ENCODE measurements around the gene GANAB.
A peak's percentile ranks its signal among the peaks of the same experiment; 100 is the strongest.
"Not testable (repeated sequence)": the region's sequence is repeated elsewhere in the genome, so short reads cannot be mapped to it uniquely, and the experiment has no call there.

Gene GANAB

GRCh38 chr11:62644220-62644619 lies 2.2 kb downstream of the GANAB start:
- DNase-seq (ENCODE audit: low read depth, low spot score), result no peak
- H3K4me3 ChIP-seq (ENCODE audit: low read length), result no peak overlapping the region

GRCh38 chr11:62632492-62632891 lies 13.9 kb downstream of the GANAB start:
- no peak overlapping the region for H3K4me3 ChIP-seq (ENCODE audit: low read length)
- DNase-seq (ENCODE audit: low read depth, low spot score), result no peak

- H3K4me3 ChIP-seq (ENCODE audit: low read length), result no peak overlapping the region
- no peak for DNase-seq (ENCODE audit: low read depth, low spot score)
Observed at GRCh38 chr11:62627713-62628112, 18.7 kb downstream of the GANAB start.

GRCh38 chr11:62622476-62623089 lies 23.8 kb downstream of the GANAB start:
- no peak for DNase-seq (ENCODE audit: low read depth, low spot score)
- no peak overlapping the region for H3K4me3 ChIP-seq (ENCODE audit: low read length)

GRCh38 chr11:62621567-62622470 lies 24.6 kb downstream of the GANAB start, which contains the start of gene B3GAT3:
TSS of gene B3GAT3 (minus strand) at chr11:62621986. CDS start at chr11:62621947, 39 bp downstream.
- peak within 1 kb of the TSS; percentile 67 for H3K4me3 ChIP-seq (ENCODE audit: low read length)
- DNase-seq (ENCODE audit: low read depth, low spot score), result peak; percentile 92

- H3K4me3 ChIP-seq (ENCODE audit: low read length), result peak overlapping the region; percentile 67
- DNase-seq (ENCODE audit: low read depth, low spot score), result no peak
Observed at GRCh38 chr11:62621027-62621566, 25.3 kb downstream of the GANAB start.

- DNase-seq (ENCODE audit: low read depth, low spot score); H3K4me3 ChIP-seq (ENCODE audit: low read length): not testable (repeated sequence)
Observed at GRCh38 chr11:62616957-62617356, 29.5 kb downstream of the GANAB start.

GRCh38 chr11:62615521-62615920 lies 30.9 kb downstream of the GANAB start:
- no peak for DNase-seq (ENCODE audit: low read depth, low spot score)
- no peak overlapping the region for H3K4me3 ChIP-seq (ENCODE audit: low read length)

- H3K4me3 ChIP-seq (ENCODE audit: low read length), result no peak overlapping the region
- no peak for DNase-seq (ENCODE audit: low read depth, low spot score)
Observed at GRCh38 chr11:62614275-62614674, 32.1 kb downstream of the GANAB start.

- H3K4me3 ChIP-seq (ENCODE audit: low read length), result no peak overlapping the region
Observed at GRCh38 chr11:62613291-62613778, 33.1 kb downstream of the GANAB start.

GRCh38 chr11:62612366-62613290 lies 33.8 kb downstream of the GANAB start, which contains the start of the genes EML3 and ROM1:
TSS of gene EML3 (minus strand) at chr11:62612775. CDS start at chr11:62612457, 318 bp downstream.
TSS of gene ROM1 (plus strand) at chr11:62613257. CDS start at chr11:62613282, 25 bp downstream.
- H3K4me3 ChIP-seq (ENCODE audit: low read length), result peak within 1 kb of the TSS; percentile 84

More at GRCh38 chr11:62613291-62613778, 33.1 kb downstream of the GANAB start:
- no peak for DNase-seq (ENCODE audit: low read depth, low spot score)

GRCh38 chr11:62611705-62612365 lies 34.6 kb downstream of the GANAB start:
- H3K4me3 ChIP-seq (ENCODE audit: low read length), result peak overlapping the region; percentile 84
- DNase-seq (ENCODE audit: low read depth, low spot score), result no peak

More at GRCh38 chr11:62612366-62613290, 33.8 kb downstream of the GANAB start, which contains the start of the genes EML3 and ROM1:
- peak; percentile 84 for DNase-seq (ENCODE audit: low read depth, low spot score)

- no peak for DNase-seq (ENCODE audit: low read depth, low spot score)
- peak overlapping the region; percentile 84 for H3K4me3 ChIP-seq (ENCODE audit: low read length)
Observed at GRCh38 chr11:62610814-62611704, 35.4 kb downstream of the GANAB start.

GRCh38 chr11:62610403-62610802 lies 36.0 kb downstream of the GANAB start:
- no peak overlapping the region for H3K4me3 ChIP-seq (ENCODE audit: low read length)

GRCh38 chr11:62608776-62609175 lies 37.6 kb downstream of the GANAB start:
- DNase-seq (ENCODE audit: low read depth, low spot score), result no peak

More at GRCh38 chr11:62610403-62610802, 36.0 kb downstream of the GANAB start:
- DNase-seq (ENCODE audit: low read depth, low spot score), result no peak

GRCh38 chr11:62607714-62608113 lies 38.7 kb downstream of the GANAB start:
- no peak for DNase-seq (ENCODE audit: low read depth, low spot score)
- H3K4me3 ChIP-seq (ENCODE audit: low read length), result no peak overlapping the region

More at GRCh38 chr11:62608776-62609175, 37.6 kb downstream of the GANAB start:
- H3K4me3 ChIP-seq (ENCODE audit: low read length), result no peak overlapping the region

- no peak overlapping the region for H3K4me3 ChIP-seq (ENCODE audit: low read length)
- no peak for DNase-seq (ENCODE audit: low read depth, low spot score)
Observed at GRCh38 chr11:62605902-62606301, 40.5 kb downstream of the GANAB start.

Measured in Jurkat, Clone E6-1 (cell line).